Neuronal stem cell (in vitro differentiated cells): ENCODE measurements around the gene CRACR2A.

Source experiments
- DNase-seq: peaks from one replicate; pipeline ENCODE4 v3.0.0-alpha.2; 2013; ENCODE audit warnings: low spot score
- H2AFZ ChIP-seq: one replicate; pipeline ENCODE4 v1.6.1; 2013; ENCODE audit warnings: mild to moderate bottlenecking, low read length, inconsistent platforms
- H2AK5ac ChIP-seq: 2 replicates; pipeline ENCODE4 v1.6.1; 2013; ENCODE audit warnings: low read depth, mild to moderate bottlenecking, inconsistent platforms, low read length, moderate library complexity, mixed read lengths
- H2BK120ac ChIP-seq: 2 replicates; pipeline ENCODE4 v1.6.1; 2013; ENCODE audit warnings: low read depth, mild to moderate bottlenecking, inconsistent platforms, low read length, moderate library complexity, mixed read lengths
- H2BK12ac ChIP-seq: one replicate; pipeline ENCODE4 v1.6.1; 2013; ENCODE audit warnings: low read length, inconsistent platforms
- H2BK15ac ChIP-seq: 2 replicates; pipeline ENCODE4 v1.6.1; 2013; ENCODE audit warnings: mild to moderate bottlenecking, low read length, inconsistent platforms, mixed read lengths
- H2BK5ac ChIP-seq: one replicate; pipeline ENCODE4 v1.6.1; 2013; ENCODE audit warnings: inconsistent platforms, mild to moderate bottlenecking, low read length, moderate library complexity
- H3K14ac ChIP-seq: one replicate; pipeline ENCODE4 v1.6.1; 2013; ENCODE audit warnings: low read length, inconsistent platforms
- H3K18ac ChIP-seq: 2 replicates; pipeline ENCODE4 v1.6.1; 2013; ENCODE audit warnings: low read length, inconsistent platforms
- H3K23ac ChIP-seq: 2 replicates; pipeline ENCODE4 v1.6.1; 2013; ENCODE audit warnings: low read depth, mild to moderate bottlenecking, mixed read lengths, low read length, inconsistent platforms; ENCODE audit not compliant: poor library complexity
- H3K27ac ChIP-seq: replicated peaks from 3 replicates; pipeline ENCODE4 v1.5.1; 2013; ENCODE audit warnings: low read length, inconsistent platforms
- H3K27me3 ChIP-seq, 3 experiments: 2 replicates each; pipeline ENCODE4 v1.6.1; 2013; ENCODE audit warnings: low read length in 3 of 3, mild to moderate bottlenecking in 2 of 3, inconsistent platforms in 1 of 3, low read depth in 1 of 3, mixed read lengths in 1 of 3, moderate library complexity in 1 of 3; ENCODE audit not compliant: control insufficient read depth in 3 of 3, insufficient read depth in 3 of 3
- H3K36me3 ChIP-seq, 2 donors: replicated peaks in 1 of 2; 2 replicates each; pipeline ENCODE4 v1.6.1; 2013; ENCODE audit warnings: low read length in 2 of 2; ENCODE audit not compliant: control insufficient read depth in 2 of 2, insufficient read depth in 2 of 2
- H3K4ac ChIP-seq: 2 replicates; pipeline ENCODE4 v1.6.1; 2013; ENCODE audit warnings: inconsistent platforms, mild to moderate bottlenecking, low read length, moderate library complexity
- H3K4me1 ChIP-seq, 2 donors: 1 replicate in 1 of 2; 2 replicates in 1 of 2; pipeline ENCODE4 v1.6.1; 2013; ENCODE audit warnings: low read length in 2 of 2, low read depth in 1 of 2; ENCODE audit not compliant: control insufficient read depth in 2 of 2, insufficient read depth in 1 of 2
- H3K4me2 ChIP-seq: one replicate; pipeline ENCODE4 v1.6.1; 2013; ENCODE audit warnings: mild to moderate bottlenecking, low read length, inconsistent platforms; ENCODE audit not compliant: insufficient read depth, poor library complexity, severe bottlenecking
- H3K4me3 ChIP-seq, 2 donors: 2 replicates each; pipeline ENCODE4 v1.5.1; 2013; ENCODE audit warnings: low read length in 2 of 2, mild to moderate bottlenecking in 2 of 2, inconsistent platforms in 1 of 2, moderate library complexity in 1 of 2
- H3K79me1 ChIP-seq: one replicate; pipeline ENCODE4 v1.6.1; 2013; ENCODE audit warnings: low read depth, mild to moderate bottlenecking, inconsistent platforms, low read length, moderate library complexity
- H3K9ac ChIP-seq: one replicate; pipeline ENCODE4 v1.6.1; 2013; ENCODE audit warnings: mild to moderate bottlenecking, low read depth, low read length, inconsistent platforms; ENCODE audit not compliant: poor library complexity
- H3K9me3 ChIP-seq, 2 donors: replicated peaks in 1 of 2; 2 replicates each; pipeline versions ENCODE3 to v1.6.1; 2013; ENCODE audit warnings: low read length in 2 of 2, mild to moderate bottlenecking in 2 of 2, inconsistent platforms in 1 of 2, low read depth in 1 of 2, mixed read lengths in 1 of 2, moderate library complexity in 1 of 2; ENCODE audit not compliant: control insufficient read depth in 2 of 2, insufficient read depth in 1 of 2
- H4K8ac ChIP-seq: one replicate; pipeline ENCODE4 v1.6.1; 2013; ENCODE audit warnings: low read depth, mild to moderate bottlenecking, inconsistent platforms, low read length, moderate library complexity
- H4K91ac ChIP-seq: one replicate; pipeline ENCODE4 v1.6.1; 2013; ENCODE audit warnings: low read length, low read depth, mild to moderate bottlenecking, inconsistent platforms; ENCODE audit not compliant: poor library complexity
- WGBS, 2 donors: extraction: QIAGEN DNeasy Blood & Tissue Kit; methylation state at CpG; one replicate each; pipeline ENCODE4 v1.1.7; 2013; ENCODE audit warnings: missing lambda C conversion rate in 2 of 2, mixed read lengths in 1 of 2; ENCODE audit not compliant: insufficient read length in 2 of 2, insufficient replicate concordance in 1 of 2; ENCODE audit errors: extremely low coverage in 2 of 2; 5-methylcytosine and 5-hydroxymethylcytosine counted together

The CRACR2A gene

GRCh38 chr12:3759878-3760277 is 7.0 kb upstream of the CRACR2A start:
- peaks cover 0 to 4% of the 10 kb centered on the region in 2 donors for H3K4me1 ChIP-seq
- no CpG with 5 or more reads among the region's 2 CpGs for WGBS, 2 donors
- no peak overlapping the region for H4K91ac ChIP-seq

GRCh38 chr12:3757261-3757660 is 4.4 kb upstream of the CRACR2A start:
- DNase-seq: no peak
- Histone ChIP-seq H2BK5ac (no peak overlapping the region), H3K4me3 (no peak overlapping the region), H2AK5ac (no peak overlapping the region), H3K27me3 (peaks cover 0 to 4% (median 3%) of the 10 kb centered on the region in 3 experiments), H3K36me3 (no peaks in the 10 kb centered on the region), H4K91ac (no peak overlapping the region), H3K4me1 (peaks cover 5 to 6% of the 10 kb centered on the region in 2 donors), H3K14ac (no peak overlapping the region), H3K4ac (no peak overlapping the region), H2AFZ (no peak overlapping the region), H2BK120ac (no peak overlapping the region), H3K4me2 (no peak overlapping the region), H3K18ac (no peak overlapping the region), H3K79me1 (no peaks in the 10 kb centered on the region), H3K9ac (no peak overlapping the region), H2BK12ac (no peak overlapping the region), H2BK15ac (no peak overlapping the region), H4K8ac (no peak overlapping the region), H3K27ac (no peak overlapping the region), H3K23ac (no peak overlapping the region), H3K9me3 (peaks cover 0 to 3% of the 10 kb centered on the region in 2 donors)
- no CpG with 5 or more reads among the region's 2 CpGs for WGBS, 2 donors

More at GRCh38 chr12:3759878-3760277, 7.0 kb upstream of the CRACR2A start:
- Histone ChIP-seq H3K36me3 (no peaks in the 10 kb centered on the region), H3K4ac (no peak overlapping the region), H3K27ac (no peak overlapping the region), H3K79me1 (no peaks in the 10 kb centered on the region), H3K9me3 (no peaks in the 10 kb centered on the region), H2AK5ac (no peak overlapping the region), H3K14ac (no peak overlapping the region), H2AFZ (no peak overlapping the region), H3K4me3 (no peak overlapping the region), H2BK120ac (no peak overlapping the region), H2BK15ac (no peak overlapping the region), H3K23ac (no peak overlapping the region), H3K18ac (no peak overlapping the region), H3K27me3 (peaks cover 0 to 4% (median 0%) of the 10 kb centered on the region in 3 experiments), H3K4me2 (no peak overlapping the region), H2BK5ac (no peak overlapping the region), H2BK12ac (no peak overlapping the region), H4K8ac (no peak overlapping the region), H3K9ac (no peak overlapping the region)
- no peak for DNase-seq

GRCh38 chr12:3755898-3756297 is 3.0 kb upstream of the CRACR2A start:
- no peak overlapping the region for H2AK5ac ChIP-seq
- no peak overlapping the region for H3K14ac ChIP-seq
- no peak overlapping the region for H4K91ac ChIP-seq
- no peak for DNase-seq
- H3K27me3 ChIP-seq: peaks cover 0 to 4% (median 3%) of the 10 kb centered on the region in 3 experiments
- no peak overlapping the region for H3K18ac ChIP-seq
- H4K8ac ChIP-seq: no peak overlapping the region
- H3K9me3 ChIP-seq: peaks cover 0 to 3% of the 10 kb centered on the region in 2 donors
- H2BK120ac ChIP-seq: no peak overlapping the region
- peaks cover 2 to 6% of the 10 kb centered on the region in 2 donors for H3K4me1 ChIP-seq
- no peak overlapping the region for H3K4me2 ChIP-seq
- no peak overlapping the region for H2BK15ac ChIP-seq
- no peak overlapping the region for H3K9ac ChIP-seq
- no peak overlapping the region for H2BK12ac ChIP-seq
- H2BK5ac ChIP-seq: no peak overlapping the region
- H3K27ac ChIP-seq: no peak overlapping the region
- no peak overlapping the region for H2AFZ ChIP-seq
- no peaks in the 10 kb centered on the region for H3K79me1 ChIP-seq
- no peaks in the 10 kb centered on the region for H3K36me3 ChIP-seq
- H3K4ac ChIP-seq: no peak overlapping the region
- no peak overlapping the region for H3K4me3 ChIP-seq
- H3K23ac ChIP-seq: no peak overlapping the region
- no CpG with 5 or more reads among the region's 3 CpGs for WGBS, 2 donors

- H2BK5ac ChIP-seq: peak overlapping the region; percentile 42
- DNase-seq: no peak
These were observed 805 bp upstream of the CRACR2A start for GRCh38 chr12:3753544-3754284.

More at GRCh38 chr12:3753544-3754284, 805 bp upstream of the CRACR2A start:
- Histone ChIP-seq H3K9me3 (peaks cover 0 to 3% of the 10 kb centered on the region in 2 donors), H3K23ac (no peak overlapping the region), H3K4me1 (peaks cover 2 to 6% of the 10 kb centered on the region in 2 donors), H2AK5ac (no peak overlapping the region), H3K27ac (no peak overlapping the region), H2BK15ac (no peak overlapping the region), H2BK120ac (no peak overlapping the region), H3K18ac (no peak overlapping the region), H2BK12ac (no peak overlapping the region), H4K8ac (no peak overlapping the region), H3K27me3 (peaks cover 0 to 4% (median 3%) of the 10 kb centered on the region in 3 experiments), H3K36me3 (no peaks in the 10 kb centered on the region), H2AFZ (peak overlapping the region; percentile 46), H4K91ac (no peak overlapping the region), H3K4me2 (no peak overlapping the region), H3K4ac (no peak overlapping the region), H3K4me3 (no peak overlapping the region), H3K9ac (no peak overlapping the region), H3K14ac (no peak overlapping the region), H3K79me1 (no peaks in the 10 kb centered on the region)
- no CpG with 5 or more reads among the region's 9 CpGs for WGBS, 2 donors
